ENCODE results near the gene ZNF256. TPM values are rescaled to one million over a fixed set of nuclear protein-coding genes. Genes with fewer than 3 reads are reported as not detected.
A peak's percentile ranks its signal among the peaks of the same experiment; 100 is the strongest.
"Not testable (repeated sequence)": the region's sequence is repeated elsewhere in the genome, so short reads cannot be mapped to it uniquely, and the experiment has no call there.

ZNF256 gene
- total RNA-seq, 2 experiments from 2014 or later = 5.7 to 9.0 TPM

GRCh38 chr19:57927587-57927986 is 19.9 kb downstream of the ZNF256 start:
- DNase-seq (ENCODE audit: low spot score) = no peak
- Histone ChIP-seq H3K9me2 (ENCODE audit: insufficient read depth, low read length) (no peaks in the 10 kb centered on the region), H3K36me3 (ENCODE audit: insufficient read depth, low read length) (no peaks in the 10 kb centered on the region), H3K4me3 (ENCODE audit: low read depth, low read length, poor library complexity, severe bottlenecking) (no peak overlapping the region), H3K4me1 (ENCODE audit: insufficient read depth, low read length, poor library complexity, severe bottlenecking) (no peaks in the 10 kb centered on the region), H3K27ac (ENCODE audit: low read depth, low read length, poor library complexity, severe bottlenecking) (no peak overlapping the region), H3K9me3 (ENCODE audit: low read length) (no peaks in the 10 kb centered on the region), H3K79me2 (ENCODE audit: insufficient read depth, low read depth, low read length) (no peaks in the 10 kb centered on the region), H4K20me1 (ENCODE audit: insufficient read depth, low read length) (no peaks in the 10 kb centered on the region), H3K4me2 (ENCODE audit: low read length) (no peak overlapping the region), H2AFZ (ENCODE audit: low read length) (no peak overlapping the region)
- no TSS peak for BruUV-seq (replicated peaks)
- intact Hi-C loops (cut with micrococcal nuclease; ENCODE audit: unreplicated experiment) = no loop called here
- ChIA-PET POLR2A (no interaction called here), CTCF (ENCODE audit: unreplicated experiment) (no interaction called here)
- TF ChIP-seq EZH2phosphoT487 (IDR thresholded peaks at IDR 0.05; ENCODE audit: borderline replicate concordance, low read depth, low read length) = no peak

DNA sequence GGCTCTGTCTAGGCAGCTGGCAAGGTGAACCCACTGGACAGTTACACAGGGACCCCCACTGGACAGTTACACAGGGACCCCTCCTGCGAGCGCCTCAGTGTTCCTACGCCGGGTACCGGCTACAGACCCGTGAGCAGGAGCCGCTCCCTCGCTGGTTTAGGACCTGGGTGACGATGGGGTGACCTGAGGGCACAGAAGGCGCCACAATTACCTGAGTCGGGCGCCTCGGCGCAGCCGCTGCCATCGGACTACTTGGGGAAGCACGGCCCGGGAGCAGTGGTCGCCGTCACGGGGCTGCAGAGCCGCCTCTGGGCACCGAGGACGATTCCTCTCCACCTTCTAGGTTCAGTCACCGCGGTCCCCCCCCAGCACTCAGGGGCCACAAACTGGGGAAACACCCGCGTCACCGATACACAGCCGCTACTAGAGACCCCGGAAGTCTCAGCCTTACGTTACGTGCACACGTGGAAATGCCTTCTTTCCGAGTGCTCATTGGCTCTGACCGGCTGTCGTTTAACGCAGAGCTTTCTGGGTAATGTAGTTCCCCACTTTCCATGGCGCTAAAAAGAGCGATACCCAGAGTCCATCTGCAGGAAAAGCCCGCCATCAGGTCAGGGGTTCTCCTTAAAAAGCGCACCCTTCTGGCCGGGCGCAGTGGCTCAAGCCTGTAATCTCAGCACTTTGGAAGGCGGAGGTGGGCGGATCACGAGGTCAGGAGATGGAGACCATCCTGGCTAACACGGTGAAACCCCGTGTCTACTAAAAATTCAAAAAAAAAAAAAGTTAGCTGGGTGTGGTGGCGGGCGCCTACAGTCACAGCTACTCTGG is 31.1 kb downstream of the ZNF256 start, which contains the start of gene ZNF417:
ZNF417 (minus strand) TSS at position 425 of the 828 bp plus-strand sequence; CDS start at position 244, 181 bp downstream.
- H3K79me2 ChIP-seq (ENCODE audit: insufficient read depth, low read depth, low read length); intact Hi-C loops (cut with micrococcal nuclease; ENCODE audit: unreplicated experiment); H4K20me1 ChIP-seq (ENCODE audit: insufficient read depth, low read length); H3K27ac ChIP-seq (ENCODE audit: low read depth, low read length, poor library complexity, severe bottlenecking); CTCF ChIA-PET (ENCODE audit: unreplicated experiment); H3K9me2 ChIP-seq (ENCODE audit: insufficient read depth, low read length); H3K9me3 ChIP-seq (ENCODE audit: low read length); H3K4me1 ChIP-seq (ENCODE audit: insufficient read depth, low read length, poor library complexity, severe bottlenecking); H3K36me3 ChIP-seq (ENCODE audit: insufficient read depth, low read length): not testable (repeated sequence)
- Histone ChIP-seq H3K4me2 (ENCODE audit: low read length) (peak within 1 kb of the TSS; percentile 73), H2AFZ (ENCODE audit: low read length) (peak within 1 kb of the TSS; percentile 31; the same call in 1 of the 2 replicates), H3K4me3 (ENCODE audit: low read depth, low read length, poor library complexity, severe bottlenecking) (peak within 1 kb of the TSS; percentile 78)
- TF ChIP-seq, protein P1, sequence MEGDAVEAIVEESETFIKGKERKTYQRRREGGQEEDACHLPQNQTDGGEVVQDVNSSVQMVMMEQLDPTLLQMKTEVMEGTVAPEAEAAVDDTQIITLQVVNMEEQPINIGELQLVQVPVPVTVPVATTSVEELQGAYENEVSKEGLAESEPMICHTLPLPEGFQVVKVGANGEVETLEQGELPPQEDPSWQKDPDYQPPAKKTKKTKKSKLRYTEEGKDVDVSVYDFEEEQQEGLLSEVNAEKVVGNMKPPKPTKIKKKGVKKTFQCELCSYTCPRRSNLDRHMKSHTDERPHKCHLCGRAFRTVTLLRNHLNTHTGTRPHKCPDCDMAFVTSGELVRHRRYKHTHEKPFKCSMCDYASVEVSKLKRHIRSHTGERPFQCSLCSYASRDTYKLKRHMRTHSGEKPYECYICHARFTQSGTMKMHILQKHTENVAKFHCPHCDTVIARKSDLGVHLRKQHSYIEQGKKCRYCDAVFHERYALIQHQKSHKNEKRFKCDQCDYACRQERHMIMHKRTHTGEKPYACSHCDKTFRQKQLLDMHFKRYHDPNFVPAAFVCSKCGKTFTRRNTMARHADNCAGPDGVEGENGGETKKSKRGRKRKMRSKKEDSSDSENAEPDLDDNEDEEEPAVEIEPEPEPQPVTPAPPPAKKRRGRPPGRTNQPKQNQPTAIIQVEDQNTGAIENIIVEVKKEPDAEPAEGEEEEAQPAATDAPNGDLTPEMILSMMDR (conservative IDR thresholded peaks at IDR 0.05; ENCODE audit: low read length) = peak; percentile 57
- TSS peak; percentile 74 for BruUV-seq (replicated peaks)
- DNase-seq (ENCODE audit: low spot score) = peak; percentile 95
- POLR2A ChIA-PET = interaction anchor here (1.1 kb wide), 1 partner anchor 30 kb away, joined by 3 read pairs; no protein-coding TSS in a partner anchor

DNA sequence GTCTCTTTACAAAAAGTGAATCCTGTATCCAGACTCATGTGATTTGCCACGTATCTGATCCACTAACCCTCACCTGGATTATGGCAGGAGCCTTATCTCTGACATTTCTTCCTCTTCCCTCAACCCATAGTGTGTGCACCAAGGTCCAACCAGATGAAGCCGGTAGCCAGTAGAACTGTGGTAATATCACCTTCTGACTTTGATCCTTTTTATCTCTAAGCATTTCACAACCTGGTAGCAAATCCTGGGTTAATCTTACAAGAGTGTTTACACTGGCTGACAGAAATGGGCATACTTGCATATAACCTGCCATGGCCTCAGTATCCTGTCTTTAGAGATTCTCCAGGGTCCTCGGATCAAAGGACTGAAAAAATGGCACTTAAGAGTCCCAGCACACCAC is 33.0 kb downstream of the ZNF256 start:
- H3K9me2 ChIP-seq (ENCODE audit: insufficient read depth, low read length) = no peaks in the 10 kb centered on the region
- ChIA-PET POLR2A (interaction anchor here (0.6 kb wide), 1 partner anchor 370 kb away, joined by 4 read pairs; no protein-coding TSS in a partner anchor), CTCF (ENCODE audit: unreplicated experiment) (no interaction called here)
- no peak for TF ChIP-seq EZH2phosphoT487 (IDR thresholded peaks at IDR 0.05; ENCODE audit: borderline replicate concordance, low read depth, low read length)
- TF ChIP-seq, protein P1 (conservative IDR thresholded peaks at IDR 0.05; ENCODE audit: low read length) = no peak
- H3K9me3 ChIP-seq (ENCODE audit: low read length) = 0 out of 2 replicates have a peak, but pooled peaks cover 9% of the 10 kb centered on the region
- no peak overlapping the region for H3K27ac ChIP-seq (ENCODE audit: low read depth, low read length, poor library complexity, severe bottlenecking)
- no peaks in the 10 kb centered on the region for H4K20me1 ChIP-seq (ENCODE audit: insufficient read depth, low read length)
- no peak overlapping the region for H2AFZ ChIP-seq (ENCODE audit: low read length)
- H3K4me1 ChIP-seq (ENCODE audit: insufficient read depth, low read length, poor library complexity, severe bottlenecking) = no peaks in the 10 kb centered on the region
- BruUV-seq (replicated peaks) = no TSS peak
- peaks cover 6% of the 10 kb centered on the region; the same call in 1 of the 2 replicates for H3K79me2 ChIP-seq (ENCODE audit: insufficient read depth, low read depth, low read length)
- intact Hi-C loops (cut with micrococcal nuclease; ENCODE audit: unreplicated experiment) = no loop called here
- H3K4me3 ChIP-seq (ENCODE audit: low read depth, low read length, poor library complexity, severe bottlenecking) = no peak overlapping the region
- H3K4me2 ChIP-seq (ENCODE audit: low read length) = peak overlapping the region; percentile 23; the same call in 1 of the 2 replicates
- peaks cover 9% of the 10 kb centered on the region for H3K36me3 ChIP-seq (ENCODE audit: insufficient read depth, low read length)
- DNase-seq (ENCODE audit: low spot score) = no peak

Measured in OCI-LY7 (cell line).